CD4-positive, alpha-beta T cell (primary cell): Measurements from ENCODE around the gene EFEMP1. TPM values are rescaled to one million over a fixed set of nuclear protein-coding genes. Genes with fewer than 3 reads are reported as not detected.

Experiments
- ATAC-seq: fragments of 200-7000 bp; cut with Tn5 transposase; one replicate; pipeline ENCODE4 v1.10.0; 2022; ENCODE audit warnings: mild to moderate bottlenecking; ENCODE audit not compliant: poor library complexity
- CTCF ChIA-PET: fragments of 350-600 bp; sonication (Branson Sonifier 250); formaldehyde crosslinking; loops from one replicate; lab custom pipeline; 2021; ENCODE audit warnings: antibody characterized with exemption, inconsistent platforms; lab: Charles Lee
- POLR2A ChIA-PET: fragments of 350-600 bp; sonication (Branson Sonifier 250); formaldehyde crosslinking; loops from one replicate; lab custom pipeline; 2021; ENCODE audit warnings: antibody characterized with exemption, inconsistent platforms; lab: Charles Lee
- DNase-seq, 14 experiments: peaks; one replicate each; pipeline ENCODE4 v3.0.0-alpha.2; 2013 to 2020; ENCODE audit warnings: mixed read lengths in 2 of 14
- H3K27ac ChIP-seq, 2 donors: one replicate each; pipeline versions ENCODE4 v1.5.1 to v1.7.0; 2013; ENCODE audit warnings: low read length in 2 of 2, low read depth in 1 of 2, mild to moderate bottlenecking in 1 of 2
- H3K27me3 ChIP-seq, 2 experiments: 1 replicate in 1 of 2; 2 replicates in 1 of 2; pipeline versions ENCODE4 v1.6.1 to v1.7.0; 2013; ENCODE audit warnings: low read length in 2 of 2, control low read depth in 1 of 2, mild to moderate bottlenecking in 1 of 2, moderate library complexity in 1 of 2; ENCODE audit not compliant: insufficient read depth in 2 of 2, control insufficient read depth in 1 of 2
- H3K36me3 ChIP-seq: one replicate; pipeline ENCODE4 v1.6.1; 2013; ENCODE audit warnings: low read length, control low read depth; ENCODE audit not compliant: insufficient read depth
- H3K4me1 ChIP-seq: one replicate; pipeline ENCODE4 v1.6.1; 2013; ENCODE audit warnings: low read length, control low read depth; ENCODE audit not compliant: insufficient read depth
- H3K4me3 ChIP-seq: one replicate; pipeline ENCODE4 v1.5.1; 2013; ENCODE audit warnings: mild to moderate bottlenecking, low read length, moderate library complexity
- H3K9me3 ChIP-seq, 2 experiments: 1 replicate in 1 of 2; 2 replicates in 1 of 2; pipeline versions ENCODE4 v1.6.1 to v1.7.0; 2013; ENCODE audit warnings: low read length in 2 of 2, mild to moderate bottlenecking in 2 of 2, control low read depth in 1 of 2, moderate library complexity in 1 of 2; ENCODE audit not compliant: control insufficient read depth in 1 of 2, insufficient read depth in 1 of 2
- H3K27ac Mint-ChIP-seq: one replicate; pipeline ENCODE4 v1.8.0; 2020; ENCODE audit warnings: mixed read lengths
- H3K27me3 Mint-ChIP-seq: one replicate; pipeline ENCODE4 v1.8.0; 2021; ENCODE audit warnings: mixed read lengths
- H3K36me3 Mint-ChIP-seq: one replicate; pipeline ENCODE4 v1.8.0; 2021; ENCODE audit warnings: low read depth, mixed read lengths
- H3K4me1 Mint-ChIP-seq: one replicate; pipeline ENCODE4 v1.8.0; 2021; ENCODE audit warnings: low read depth, mixed read lengths
- H3K4me3 Mint-ChIP-seq: one replicate; pipeline ENCODE4 v1.8.0; 2020; ENCODE audit warnings: mild to moderate bottlenecking, mixed read lengths
- H3K9me3 Mint-ChIP-seq: one replicate; pipeline ENCODE4 v1.8.0; 2020; ENCODE audit warnings: mixed read lengths
- CTCF ChIP-seq: fragments of 200-600 bp; IDR thresholded peaks from one replicate; pipeline ENCODE4 v1.8.0; 2022; ENCODE audit warnings: antibody characterized with exemption, mild to moderate bottlenecking
- intact Hi-C, 2 experiments: fragments of 100-400 bp; cut with DNase I in 1 of 2; cut with micrococcal nuclease in 1 of 2; formaldehyde crosslinking; loops; one replicate each; pipeline versions ENCODE4 v1.15.1 to v1.9.0; 2023 to 2025; cut with DNase I, micrococcal nuclease
- total RNA-seq, 174 experiments: library from RNA in 2 of 174; stranded (reverse) in 2 of 174; gene quantifications; one replicate each; pipeline ENCODE4 v1.2.3 and lab custom pipeline; 2021 to 2026

The EFEMP1 gene
- total RNA-seq, 2 experiments from 2014 or later, result not detected

- no peak overlapping the region for H3K27ac Mint-ChIP-seq
- no peaks in the 10 kb centered on the region for H3K4me1 Mint-ChIP-seq
- intact Hi-C loops, result no loop called here
- H3K36me3 ChIP-seq, result no peaks in the 10 kb centered on the region
- TF ChIP-seq CTCF, result no peak
- no peaks in the 10 kb centered on the region for H3K9me3 Mint-ChIP-seq
- no peaks in the 10 kb centered on the region for H3K4me1 ChIP-seq
- H3K27ac ChIP-seq, result no peak overlapping the region
- POLR2A ChIA-PET, result no interaction called here
- DNase-seq (no peak), ATAC-seq (no peak)
- no peak overlapping the region for H3K4me3 ChIP-seq
- H3K36me3 Mint-ChIP-seq, result no peaks in the 10 kb centered on the region
- no peaks in the 10 kb centered on the region for H3K9me3 ChIP-seq
- no peaks in the 10 kb centered on the region for H3K27me3 ChIP-seq
- no peak overlapping the region for H3K4me3 Mint-ChIP-seq
- H3K27me3 Mint-ChIP-seq, result no peaks in the 10 kb centered on the region
- CTCF ChIA-PET, result no interaction called here
These were observed 40.2 kb downstream of the EFEMP1 start for GRCh38 chr2:55883357-55883756.

GRCh38 chr2:55882954-55883353, 40.6 kb downstream of the EFEMP1 start:
- no peak for DNase-seq
- H3K4me3 Mint-ChIP-seq, result no peak overlapping the region
- no peak overlapping the region for H3K27ac Mint-ChIP-seq
- H3K27ac ChIP-seq, result no peak overlapping the region
- no peaks in the 10 kb centered on the region for H3K9me3 ChIP-seq
- H3K36me3 Mint-ChIP-seq, result no peaks in the 10 kb centered on the region
- intact Hi-C loops, result no loop called here
- H3K4me3 ChIP-seq, result no peak overlapping the region
- H3K4me1 Mint-ChIP-seq, result no peaks in the 10 kb centered on the region
- no peak for TF ChIP-seq CTCF
- H3K27me3 Mint-ChIP-seq, result no peaks in the 10 kb centered on the region
- no peaks in the 10 kb centered on the region for H3K9me3 Mint-ChIP-seq
- ChIA-PET POLR2A (no interaction called here), CTCF (no interaction called here)
- no peak for ATAC-seq
- no peaks in the 10 kb centered on the region for H3K27me3 ChIP-seq
- H3K36me3 ChIP-seq, result no peaks in the 10 kb centered on the region
- no peaks in the 10 kb centered on the region for H3K4me1 ChIP-seq

- H3K27me3 Mint-ChIP-seq, result peaks cover 5% of the 10 kb centered on the region
- H3K4me3 Mint-ChIP-seq, result no peak overlapping the region
- H3K27ac Mint-ChIP-seq, result no peak overlapping the region
- TF ChIP-seq CTCF, result no peak
- CTCF ChIA-PET, result no interaction called here
- no peaks in the 10 kb centered on the region for H3K4me1 ChIP-seq
- no peaks in the 10 kb centered on the region for H3K36me3 ChIP-seq
- DNase-seq (no peak), ATAC-seq (no peak)
- H3K9me3 ChIP-seq, result no peaks in the 10 kb centered on the region
- intact Hi-C loops, result no loop called here
- POLR2A ChIA-PET, result no interaction called here
- no peak overlapping the region for H3K4me3 ChIP-seq
- H3K4me1 Mint-ChIP-seq, result no peaks in the 10 kb centered on the region
- no peaks in the 10 kb centered on the region for H3K36me3 Mint-ChIP-seq
- H3K27ac ChIP-seq, result no peak overlapping the region
- H3K9me3 Mint-ChIP-seq, result no peaks in the 10 kb centered on the region
- H3K27me3 ChIP-seq, result no peaks in the 10 kb centered on the region
These were observed 43.0 kb downstream of the EFEMP1 start for GRCh38 chr2:55880416-55881143.
